Activated gamma-delta T cell (primary cell): ENCODE measurements around the gene NBPF10.
"Not testable (repeated sequence)": the region's sequence is repeated elsewhere in the genome, so short reads cannot be mapped to it uniquely, and the experiment has no call there.

Source experiments
- DNase-seq: peaks from one replicate; lab custom pipeline; 2025; lab: John Stamatoyannopoulos, UW
- total RNA-seq, 2 donors: gene quantifications; one replicate each; lab custom pipeline; 2026; lab: John Stamatoyannopoulos, UW

NBPF10 gene
- total RNA-seq: 5.1 to 20.1 reads per million in 2 donors

GRCh38 chr1:146144465-146144864, at the start of gene NBPF10:
Gene NBPF10 (minus strand): TSS chr1:146144804. CDS start chr1:146144769, 35 bp downstream.
- not testable (repeated sequence) for DNase-seq

- DNase-seq: not testable (repeated sequence)
These were observed 29.9 kb upstream of the NBPF10 start for GRCh38 chr1:146174531-146174930.

- DNase-seq: not testable (repeated sequence)
These were observed 23.1 kb upstream of the NBPF10 start for GRCh38 chr1:146167740-146168139.

GRCh38 chr1:146167273-146167672, 22.7 kb upstream of the NBPF10 start:
- not testable (repeated sequence) for DNase-seq
